ENCODE results near the gene COA7.
A peak's percentile ranks its signal among the peaks of the same experiment; 100 is the strongest.

COA7 gene

GRCh38 chr1:52706136-52706670 is 8.1 kb upstream of the COA7 start:
- no peak overlapping the region for H3K4me3 ChIP-seq (ENCODE audit: low read depth, low read length)
- H3K9me3 ChIP-seq (ENCODE audit: control insufficient read depth, insufficient read depth, low read depth, low read length): no peaks in the 10 kb centered on the region
- ChIA-PET CTCF (interaction anchor here (0.7 kb wide), 1 partner anchor 96 kb away, joined by 3 read pairs; no protein-coding TSS in a partner anchor), POLR2A (no interaction called here)
- no peaks in the 10 kb centered on the region for H3K36me3 ChIP-seq (ENCODE audit: control insufficient read depth in 2 of 2, insufficient read depth in 1 of 2, low read length in 2 of 2)
- TF ChIP-seq ZNF157 (tag by site-specific recombination; IDR thresholded peaks at IDR 0.05): no peak
- no peak for TF ChIP-seq ZBTB7A (tag by site-specific recombination; IDR thresholded peaks at IDR 0.05; ENCODE audit: low read depth)
- peak; percentile 55 for TF ChIP-seq PRDM10 (tag by site-specific recombination; IDR thresholded peaks at IDR 0.05)
- no peak for TF ChIP-seq ZNF354C (tag by site-specific recombination; IDR thresholded peaks at IDR 0.05; ENCODE audit: borderline replicate concordance, low read depth)
- no peak for TF ChIP-seq ZNF302 (tag by site-specific recombination; IDR thresholded peaks at IDR 0.05; ENCODE audit: low read depth)
- TF ChIP-seq ZNF426 (tag by site-specific recombination; IDR thresholded peaks at IDR 0.05): no peak
- TF ChIP-seq ZNF776 (tag by site-specific recombination; IDR thresholded peaks at IDR 0.05; ENCODE audit: borderline replicate concordance): no peak
- TF ChIP-seq ZBTB17 (tag by site-specific recombination; IDR thresholded peaks at IDR 0.05): peak; percentile 43; the same call in 1 of the 2 replicates
- TF ChIP-seq ZNF175 (tag by site-specific recombination; IDR thresholded peaks at IDR 0.05): no peak
- TF ChIP-seq ZNF549 (tag by site-specific recombination; IDR thresholded peaks at IDR 0.05): no peak
- no peak for TF ChIP-seq ZNF585B (tag by site-specific recombination; IDR thresholded peaks at IDR 0.05)
- TF ChIP-seq ZSCAN16 (tag by site-specific recombination; IDR thresholded peaks at IDR 0.05): no peak
- peak; percentile 7; the same call in 1 of the 2 replicates for TF ChIP-seq EGR2 (tag by site-specific recombination; IDR thresholded peaks at IDR 0.05; ENCODE audit: low read depth)
- TF ChIP-seq ZNF214 (tag by site-specific recombination; IDR thresholded peaks at IDR 0.05; ENCODE audit: borderline replicate concordance): no peak
- no peak overlapping the region for H3K27ac ChIP-seq (ENCODE audit: extremely low read depth, low read depth, low read length)
- no peaks in the 10 kb centered on the region for H3K4me1 ChIP-seq (ENCODE audit: control insufficient read depth, insufficient read depth, low read length)

GRCh38 chr1:52702886-52703787 is 5.0 kb upstream of the COA7 start:
- H3K9me3 ChIP-seq (ENCODE audit: control insufficient read depth, insufficient read depth, low read depth, low read length): no peaks in the 10 kb centered on the region
- peak overlapping the region; percentile 32; the same call in 1 of the 2 replicates for H3K27ac ChIP-seq (ENCODE audit: extremely low read depth, low read depth, low read length)
- CTCF ChIA-PET: interaction anchor here (0.8 kb wide), 1 partner anchor 746 kb away, joined by 3 read pairs; no protein-coding TSS in a partner anchor
- POLR2A ChIA-PET: interaction anchor here (0.6 to 1.3 kb wide), 8 partner anchors 10 to 219 kb away, joined by 3 to 8 read pairs (median 3); partner anchors contain the start of genes ECHDC2, ZYG11A and ZYG11B
- H3K4me3 ChIP-seq (ENCODE audit: low read depth, low read length): peak overlapping the region; percentile 39
- no peaks in the 10 kb centered on the region for H3K4me1 ChIP-seq (ENCODE audit: control insufficient read depth, insufficient read depth, low read length)
- H3K36me3 ChIP-seq (ENCODE audit: control insufficient read depth in 2 of 2, insufficient read depth in 1 of 2, low read length in 2 of 2): no peaks in the 10 kb centered on the region
- TF ChIP-seq ZNF560 (tag by site-specific recombination; IDR thresholded peaks at IDR 0.05; ENCODE audit: borderline replicate concordance) (no peak), ZNF239 (tag by site-specific recombination; IDR thresholded peaks at IDR 0.05) (0 out of 2 replicates have a peak, but pooled peaks have one; percentile 24), KLF1 (tag by site-specific recombination; IDR thresholded peaks at IDR 0.05) (peak; percentile 33; the same call in 1 of the 2 replicates), ZNF114 (tag by site-specific recombination; IDR thresholded peaks at IDR 0.05) (no peak), KLF8 (tag by site-specific recombination; IDR thresholded peaks at IDR 0.05) (peak; percentile 71; the same call in 1 of the 2 replicates), ZNF660 (tag by site-specific recombination; IDR thresholded peaks at IDR 0.05) (0 out of 2 replicates have a peak, but pooled peaks have one; percentile 13), ZNF404 (tag by site-specific recombination; IDR thresholded peaks at IDR 0.05) (no peak), ZNF501 (tag by site-specific recombination; IDR thresholded peaks at IDR 0.05) (peak; percentile 95), ZSCAN30 (tag by site-specific recombination; IDR thresholded peaks at IDR 0.05) (peak; percentile 80), ZNF518A (tag by site-specific recombination; conservative IDR thresholded peaks at IDR 0.05; ENCODE audit: low read depth) (peak; percentile 51; the same call in 1 of the 2 replicates), TRIM28 (IDR thresholded peaks at IDR 0.05; ENCODE audit: borderline replicate concordance, low read length) (no peak; the same call in 1 of the 2 replicates)
